ES-I3 (cell line): Measurements from ENCODE around the gene MME.

Source experiments
- H3K36me3 ChIP-seq: 2 replicates; pipeline ENCODE4 v1.6.1; 2013; ENCODE audit warnings: mild to moderate bottlenecking, low read length, control low read depth, moderate library complexity; ENCODE audit not compliant: insufficient read depth
- H3K4me1 ChIP-seq: 2 replicates; pipeline ENCODE4 v1.6.1; 2013; ENCODE audit warnings: mild to moderate bottlenecking, control low read depth, low read length; ENCODE audit not compliant: insufficient read depth
- H3K9ac ChIP-seq: 2 replicates; pipeline ENCODE4 v1.6.1; 2013; ENCODE audit warnings: low read depth, mild to moderate bottlenecking, low read length, moderate library complexity
- H3K9me3 ChIP-seq: 2 replicates; pipeline ENCODE4 v1.6.1; 2013; ENCODE audit warnings: mild to moderate bottlenecking, low read length, moderate library complexity; ENCODE audit not compliant: control insufficient read depth, insufficient read depth

MME gene

DNA sequence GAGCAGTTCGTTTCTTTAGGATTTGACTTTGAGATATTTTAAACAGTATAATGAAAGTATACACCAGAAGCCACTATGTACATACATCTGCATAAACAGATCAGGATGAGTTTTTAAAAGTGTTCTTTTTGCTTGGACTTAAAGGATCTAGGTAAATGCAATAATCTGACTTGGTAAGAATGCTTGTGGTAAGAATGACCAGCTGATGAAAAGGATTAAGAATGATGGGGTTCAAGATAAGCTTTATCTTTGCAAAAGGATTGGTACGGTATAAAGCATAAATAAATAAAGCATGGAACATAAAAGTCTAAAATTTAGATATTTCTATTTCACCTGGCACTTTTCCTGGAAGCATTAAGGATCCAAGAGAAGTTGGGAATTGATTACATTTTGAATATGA is 9.8 kb upstream of the MME start:
- no peak overlapping the region for H3K9ac ChIP-seq
- H3K4me1 ChIP-seq = peaks cover 10% of the 10 kb centered on the region
- no peaks in the 10 kb centered on the region for H3K9me3 ChIP-seq
- H3K36me3 ChIP-seq = no peaks in the 10 kb centered on the region

DNA sequence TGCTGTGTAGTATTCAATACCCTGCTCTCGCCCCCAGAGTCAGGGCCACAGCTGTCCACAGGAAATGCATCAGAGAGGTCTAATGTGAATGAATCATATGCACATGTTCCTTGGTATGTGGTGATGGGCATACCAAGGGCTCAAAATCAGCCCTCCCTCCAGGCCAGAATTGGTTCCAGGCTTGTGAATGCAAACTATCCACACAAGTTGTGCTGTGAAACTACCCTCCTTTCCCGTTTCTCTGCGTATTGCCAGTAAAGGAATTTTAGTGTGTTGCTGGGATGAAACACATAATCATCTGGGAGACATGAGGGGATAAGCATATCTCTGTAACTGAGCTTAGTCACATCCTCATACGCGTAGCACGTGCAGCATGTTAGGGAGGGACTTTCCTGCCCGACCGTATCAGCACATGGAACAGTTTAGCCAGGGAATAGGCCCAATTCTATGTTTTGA is 9.2 kb upstream of the MME start:
- peaks cover 10% of the 10 kb centered on the region for H3K4me1 ChIP-seq
- H3K9me3 ChIP-seq = no peaks in the 10 kb centered on the region
- H3K36me3 ChIP-seq = no peaks in the 10 kb centered on the region
- no peak overlapping the region for H3K9ac ChIP-seq

DNA sequence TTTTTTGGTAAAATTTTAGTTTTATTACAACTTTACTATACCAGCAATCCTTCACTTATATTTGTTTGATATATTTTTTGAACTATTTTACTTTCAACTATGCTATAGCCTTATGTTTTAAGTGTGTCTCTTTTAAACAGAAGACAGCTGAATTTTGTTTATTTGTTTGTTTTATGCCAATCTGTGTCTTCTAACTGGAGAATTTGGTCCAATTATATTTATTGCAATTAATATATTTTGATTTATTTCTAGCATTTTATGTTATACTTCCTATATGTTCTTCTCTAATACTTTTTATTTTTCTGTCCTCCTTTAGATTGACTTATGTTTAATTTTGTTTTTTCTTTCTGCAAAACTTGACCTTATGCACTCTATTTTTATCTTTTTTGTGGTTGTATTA is 4.9 kb upstream of the MME start:
- Histone ChIP-seq H3K36me3 (no peaks in the 10 kb centered on the region), H3K9me3 (no peaks in the 10 kb centered on the region), H3K4me1 (peaks cover 9% of the 10 kb centered on the region; the same call in 1 of the 2 replicates), H3K9ac (no peak overlapping the region)

DNA sequence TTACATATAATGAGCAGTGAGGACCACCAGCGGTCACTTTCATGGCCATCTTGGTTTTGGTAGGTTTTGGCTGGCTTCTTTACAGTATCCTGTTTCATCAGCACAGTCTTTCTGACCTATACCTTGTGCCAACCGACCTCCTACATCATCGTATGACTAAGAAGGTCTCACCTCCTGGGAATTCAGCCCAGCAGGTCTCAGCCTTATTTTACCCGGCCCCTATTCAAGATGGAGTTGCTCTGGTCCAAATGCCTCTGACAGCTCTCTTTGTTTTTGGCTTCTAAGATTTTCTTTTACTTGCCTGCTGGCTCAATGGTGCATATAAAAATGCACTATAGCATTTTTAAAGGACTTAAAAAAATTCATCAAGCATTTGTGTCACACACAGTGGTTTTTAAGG is 3.2 kb upstream of the MME start:
- Histone ChIP-seq H3K9ac (no peak overlapping the region), H3K36me3 (no peaks in the 10 kb centered on the region), H3K4me1 (peaks cover 13% of the 10 kb centered on the region), H3K9me3 (no peaks in the 10 kb centered on the region)

DNA sequence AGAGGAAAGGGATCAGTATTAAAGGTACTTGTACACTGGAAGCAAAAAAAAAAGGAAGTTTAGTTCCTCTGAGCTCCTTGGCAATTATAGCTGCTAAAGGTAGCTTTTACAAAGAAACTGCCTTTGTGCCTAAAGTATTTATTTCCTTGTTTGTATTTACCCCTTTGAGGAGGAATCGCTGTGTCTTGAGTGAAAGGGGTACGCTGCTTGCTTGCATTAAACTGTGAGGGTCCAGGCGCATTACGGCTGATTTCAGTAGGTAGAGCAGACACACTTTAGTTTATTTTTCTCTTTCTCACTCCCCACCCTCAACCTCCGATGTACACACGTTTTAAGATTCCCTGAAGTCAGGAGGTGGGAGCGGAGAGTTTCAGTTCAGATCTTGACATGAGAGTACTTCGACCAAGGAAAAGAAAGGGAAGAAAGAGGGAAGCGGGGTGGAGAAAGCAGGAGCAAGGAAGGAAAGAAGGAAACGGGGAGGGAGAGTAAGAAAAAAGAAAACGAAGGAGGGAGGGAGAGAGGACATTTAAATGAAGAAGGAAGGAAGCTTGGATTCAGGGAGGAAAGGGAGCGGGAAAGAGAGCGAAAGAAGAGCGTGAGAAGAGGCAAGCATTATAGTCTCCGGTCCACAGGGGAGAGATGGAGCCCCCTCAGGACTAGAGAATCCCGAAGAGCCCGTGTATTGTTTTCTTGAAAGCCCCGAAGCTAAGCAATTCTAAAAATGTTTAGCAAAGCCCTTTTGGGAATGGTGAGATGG is 1.2 kb upstream of the MME start:
- H3K9ac ChIP-seq = peak overlapping the region; percentile 70
- H3K36me3 ChIP-seq = no peaks in the 10 kb centered on the region
- H3K9me3 ChIP-seq = no peaks in the 10 kb centered on the region
- peaks cover 18% of the 10 kb centered on the region for H3K4me1 ChIP-seq

DNA sequence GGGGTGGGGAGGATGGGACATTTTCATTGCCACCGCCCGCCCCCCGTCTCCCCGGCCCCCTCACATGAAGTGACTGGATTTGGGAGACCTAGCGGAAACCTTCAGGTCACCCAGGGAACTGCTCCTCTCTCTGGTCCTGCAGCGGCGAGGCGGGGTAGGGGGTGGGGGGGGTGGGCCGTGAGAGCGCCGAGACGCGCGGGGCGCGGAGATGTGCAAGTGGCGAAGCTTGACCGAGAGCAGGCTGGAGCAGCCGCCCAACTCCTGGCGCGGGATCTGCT is 712 bp upstream of the MME start:
- H3K9ac ChIP-seq = peak overlapping the region; percentile 94
- H3K4me1 ChIP-seq = peaks cover 18% of the 10 kb centered on the region
- H3K36me3 ChIP-seq = no peaks in the 10 kb centered on the region

DNA sequence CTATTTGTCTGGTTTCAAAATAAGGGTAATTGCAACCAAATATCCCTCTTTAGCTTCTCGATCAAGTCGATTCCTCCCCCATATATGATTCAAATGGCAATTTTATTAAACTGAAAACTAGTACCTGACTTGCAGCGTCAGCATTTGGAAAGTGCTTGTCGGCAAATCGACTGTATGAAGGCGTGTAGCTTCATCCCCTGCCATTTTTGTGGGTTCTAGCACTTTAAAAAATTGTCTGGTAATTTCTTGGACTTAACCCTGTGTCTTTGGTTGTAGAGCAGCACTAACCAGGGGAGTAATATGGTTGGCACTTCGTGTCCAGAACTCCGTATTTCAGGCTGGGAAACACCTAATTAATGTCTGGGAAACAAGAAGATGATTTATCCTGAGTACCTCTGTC is 573 bp downstream of the MME start:
- no peaks in the 10 kb centered on the region for H3K36me3 ChIP-seq
- H3K4me1 ChIP-seq = peaks cover 18% of the 10 kb centered on the region
- H3K9ac ChIP-seq = peak overlapping the region; percentile 94
- H3K9me3 ChIP-seq = no peaks in the 10 kb centered on the region

More for the DNA sequence above, 712 bp upstream of the MME start:
- no peaks in the 10 kb centered on the region for H3K9me3 ChIP-seq

DNA sequence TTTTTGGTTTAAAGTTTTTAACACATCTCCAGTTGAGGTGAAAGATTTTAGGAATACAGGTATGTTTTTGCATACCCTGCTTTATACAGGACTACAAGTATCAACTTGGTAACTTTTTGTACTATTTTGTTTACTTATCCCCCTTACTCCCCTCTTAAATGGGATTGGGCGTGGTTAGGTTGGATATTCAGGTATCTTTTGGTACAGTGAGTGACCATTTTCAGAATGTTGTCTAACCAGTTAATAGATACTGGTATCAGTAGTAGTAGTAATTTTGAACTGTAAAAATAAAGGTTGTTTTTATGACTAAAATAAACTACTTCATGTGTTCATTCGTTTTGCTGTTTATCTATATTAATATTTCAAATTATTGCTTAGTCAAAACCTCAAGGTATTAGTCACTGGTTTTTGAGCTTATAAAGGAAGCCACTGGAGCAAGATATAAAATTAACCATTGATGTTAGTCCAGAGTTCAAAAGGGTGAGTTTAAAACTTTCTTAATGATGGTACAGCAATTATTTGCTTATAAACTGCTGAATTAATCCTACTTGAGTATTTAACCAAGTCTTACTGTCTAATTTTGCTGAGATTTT is 3.3 kb downstream of the MME start:
- Histone ChIP-seq H3K36me3 (no peaks in the 10 kb centered on the region; the same call in 1 of the 2 replicates), H3K9ac (no peak overlapping the region), H3K4me1 (peaks cover 14% of the 10 kb centered on the region), H3K9me3 (no peaks in the 10 kb centered on the region)

DNA sequence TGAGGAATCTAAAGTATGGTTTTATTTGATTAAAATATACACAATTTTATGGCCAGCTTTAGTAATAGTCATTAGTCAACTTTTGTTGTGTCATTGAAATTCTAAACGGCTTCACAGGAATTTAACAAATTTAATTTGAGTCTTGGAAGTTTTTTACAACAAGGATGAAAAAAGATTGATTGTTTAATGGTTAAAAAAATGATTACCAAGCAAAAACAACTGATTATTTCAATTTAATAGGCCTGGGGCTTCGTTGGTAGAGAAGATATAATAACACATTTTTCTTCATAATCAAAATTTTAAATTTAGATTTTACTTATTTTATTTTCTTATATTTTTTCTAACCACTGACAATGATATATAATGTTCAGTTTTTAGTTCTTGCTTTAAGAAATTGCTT is 4.4 kb downstream of the MME start:
- Histone ChIP-seq H3K4me1 (peaks cover 14% of the 10 kb centered on the region), H3K9me3 (no peaks in the 10 kb centered on the region), H3K9ac (no peak overlapping the region), H3K36me3 (no peaks in the 10 kb centered on the region; the same call in 1 of the 2 replicates)

DNA sequence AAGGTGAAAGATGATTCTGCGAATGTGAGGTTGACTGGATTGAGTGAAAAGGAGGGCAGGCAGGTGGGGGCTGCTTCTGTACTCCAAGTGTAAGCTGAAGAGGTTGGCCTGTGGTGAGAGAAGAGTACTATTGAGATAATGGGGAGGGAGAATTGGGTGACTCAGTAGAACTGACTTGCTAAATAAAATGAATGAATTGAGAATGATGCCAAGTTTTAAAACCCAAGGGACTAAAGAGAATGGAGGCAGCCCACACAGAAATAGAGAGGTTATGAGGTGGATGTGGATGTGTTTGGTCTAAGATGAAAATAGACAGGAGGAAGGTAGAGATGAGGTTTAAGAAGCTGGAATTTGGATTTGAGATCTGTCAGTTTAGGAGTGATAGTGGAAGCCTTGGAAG is 5.9 kb downstream of the MME start:
- Histone ChIP-seq H3K36me3 (no peaks in the 10 kb centered on the region; the same call in 1 of the 2 replicates), H3K9me3 (no peaks in the 10 kb centered on the region), H3K4me1 (peaks cover 11% of the 10 kb centered on the region), H3K9ac (no peak overlapping the region)

DNA sequence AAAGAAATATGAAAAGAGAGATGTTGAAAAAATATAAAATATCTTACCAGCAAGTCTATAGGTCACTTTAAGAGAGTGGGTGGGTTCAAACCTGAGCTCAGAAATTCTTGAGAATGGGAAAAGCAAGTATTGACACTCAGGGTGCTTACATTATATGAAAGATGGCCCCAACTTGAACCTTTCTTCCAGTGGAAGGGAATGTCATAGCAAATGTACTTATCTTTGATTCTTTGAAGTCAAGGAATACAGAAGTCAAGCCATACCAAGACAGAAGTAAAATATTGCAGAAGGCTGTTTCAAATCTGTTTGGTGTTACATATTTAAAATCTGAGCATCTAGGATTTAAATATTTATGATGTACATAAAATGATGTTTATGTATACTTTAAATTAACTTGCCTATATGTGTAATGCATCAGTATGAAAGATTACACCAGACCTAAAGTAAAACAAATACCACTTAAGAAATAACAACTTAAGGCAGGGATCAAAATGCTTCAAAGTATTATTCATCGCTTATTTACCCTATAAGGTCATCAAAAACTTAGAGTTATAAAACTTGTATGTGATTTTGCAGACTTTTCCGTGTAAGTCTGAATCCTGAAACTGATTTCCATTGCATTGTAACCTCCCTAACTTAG is 8.7 kb downstream of the MME start:
- no peaks in the 10 kb centered on the region; the same call in 1 of the 2 replicates for H3K36me3 ChIP-seq
- no peak overlapping the region for H3K9ac ChIP-seq
- H3K4me1 ChIP-seq = no peaks in the 10 kb centered on the region
- H3K9me3 ChIP-seq = no peaks in the 10 kb centered on the region

DNA sequence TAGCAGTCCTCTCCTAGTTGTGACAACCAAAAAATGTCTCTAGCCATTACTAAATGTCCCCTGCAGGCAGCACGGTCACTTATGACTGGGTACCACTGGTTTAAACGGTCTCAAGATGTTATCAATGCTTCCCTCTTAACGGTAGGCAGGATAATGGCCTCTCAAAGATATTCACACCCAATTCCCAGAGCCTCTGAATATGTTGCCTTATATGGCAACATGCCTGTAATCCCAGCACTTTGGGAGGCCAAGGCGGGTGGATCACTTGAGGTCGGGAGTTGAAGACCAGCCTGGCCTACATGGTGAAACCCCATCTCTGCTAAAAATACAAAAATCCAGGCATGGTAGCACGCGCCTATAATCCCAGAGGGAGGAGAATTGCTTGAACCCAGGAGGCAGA is 9.4 kb downstream of the MME start:
- Histone ChIP-seq H3K9ac (no peak overlapping the region), H3K36me3 (no peaks in the 10 kb centered on the region; the same call in 1 of the 2 replicates), H3K4me1 (no peaks in the 10 kb centered on the region), H3K9me3 (no peaks in the 10 kb centered on the region)

DNA sequence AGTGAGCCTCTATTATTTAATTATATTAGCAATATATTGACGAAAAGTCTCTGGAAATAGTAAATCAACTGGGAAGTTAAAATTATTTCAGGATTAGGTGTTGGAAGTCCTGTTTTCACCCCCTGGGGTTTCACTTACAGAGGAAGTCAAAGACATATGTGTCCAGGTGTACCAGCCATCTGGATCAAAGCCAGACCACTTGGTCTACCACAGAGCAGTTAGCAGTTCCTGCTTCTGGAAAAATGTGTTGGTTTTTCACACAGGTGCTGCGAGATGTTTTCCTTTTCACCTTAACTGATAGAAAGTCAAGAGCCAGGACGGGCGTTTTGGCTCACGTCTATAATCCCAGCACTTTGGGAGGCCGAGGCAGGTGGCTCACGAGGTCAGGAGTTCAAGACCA is 13.1 kb downstream of the MME start:
- Histone ChIP-seq H3K9ac (no peak overlapping the region), H3K4me1 (no peaks in the 10 kb centered on the region), H3K9me3 (no peaks in the 10 kb centered on the region), H3K36me3 (no peaks in the 10 kb centered on the region; the same call in 1 of the 2 replicates)

DNA sequence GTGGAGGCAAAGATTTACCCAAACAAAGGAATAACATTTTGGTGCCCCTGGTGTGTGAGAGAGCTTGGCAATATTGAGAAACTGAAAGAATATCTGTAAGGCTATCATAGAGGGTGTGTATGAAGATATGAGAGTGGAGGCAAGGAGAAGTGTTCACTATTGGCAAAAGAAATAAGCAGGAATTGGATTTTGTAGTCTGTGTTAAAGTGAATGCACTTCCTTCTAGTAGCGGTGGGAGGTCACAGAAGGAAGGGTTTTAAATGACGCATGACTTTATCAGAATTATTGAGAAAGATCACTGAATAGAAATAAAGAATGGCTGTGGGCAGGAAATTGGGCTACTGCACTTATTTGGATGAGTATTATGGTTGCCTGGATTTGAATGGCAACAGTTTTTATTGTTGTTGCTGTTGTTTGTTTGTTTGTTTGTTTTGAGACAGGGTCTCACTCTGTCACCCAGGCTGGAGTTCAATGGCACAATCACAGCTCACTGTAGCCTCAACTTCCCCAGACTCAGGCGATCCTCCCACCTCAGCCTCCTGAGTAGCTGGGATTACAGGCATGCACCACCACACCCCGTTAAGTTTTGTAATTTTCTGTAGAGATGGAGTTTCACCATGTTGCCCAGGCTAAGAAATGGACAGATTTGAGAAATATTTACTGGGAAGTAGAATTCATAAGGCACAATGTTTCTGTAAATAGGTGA is 16.3 kb downstream of the MME start:
- H3K9ac ChIP-seq = no peak overlapping the region
- H3K4me1 ChIP-seq = no peaks in the 10 kb centered on the region
- no peaks in the 10 kb centered on the region for H3K9me3 ChIP-seq
- no peaks in the 10 kb centered on the region; the same call in 1 of the 2 replicates for H3K36me3 ChIP-seq
